Vagina (tissue), 2 donors: ENCODE results near the gene TXK.

Experiments used
- POLR2A ChIP-seq, 2 donors: fragments of 450-650 bp; IDR thresholded peaks; one replicate each; pipeline ENCODE4 v1.6.1; 2017; ENCODE audit warnings: antibody characterized with exemption in 2 of 2, mild to moderate bottlenecking in 2 of 2, moderate library complexity in 2 of 2
- POLR2AphosphoS5 ChIP-seq, 2 donors: sonication (generic); formaldehyde crosslinking; IDR thresholded peaks; one replicate each; pipeline ENCODE4 v1.9.0; 2017; ENCODE audit warnings: antibody characterized with exemption in 2 of 2, mild to moderate bottlenecking in 2 of 2, low read depth in 1 of 2; ENCODE audit not compliant: insufficient read depth in 1 of 2
- TF ChIP-seq, protein P1 (sequence below), 3 experiments: fragments of 450-650 bp in 2 of 3; fragments of 200-600 bp in 1 of 3; sonication (generic) in 1 of 3; IDR thresholded peaks; one replicate each; pipeline ENCODE4 v1.5.1; 2017 to 2019; ENCODE audit warnings: antibody characterized with exemption in 3 of 3, mild to moderate bottlenecking in 2 of 3, moderate library complexity in 2 of 3

DNA sequence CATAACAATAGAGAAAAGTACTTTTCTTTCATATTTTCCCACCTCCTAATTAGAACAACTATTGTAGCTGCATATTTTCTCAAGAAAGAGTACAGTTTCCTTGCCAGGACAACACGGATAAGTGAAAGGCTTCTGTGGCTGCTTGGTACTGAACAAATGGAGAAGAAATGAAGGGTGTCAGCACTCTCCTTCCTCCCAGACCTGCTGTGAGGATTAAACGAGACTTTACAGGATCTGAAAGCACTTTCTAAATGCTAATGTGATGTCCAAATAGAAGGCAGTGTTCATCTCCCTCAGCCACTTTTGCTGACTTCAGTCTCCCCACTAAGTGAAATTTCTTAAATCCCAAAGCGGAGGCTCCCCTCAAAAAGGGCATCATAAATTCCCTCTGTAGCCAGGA, 103.6 kb downstream of the TXK start:
- TF ChIP-seq POLR2A (IDR thresholded peaks at IDR 0.05) = no peak
- TF ChIP-seq, protein P1, sequence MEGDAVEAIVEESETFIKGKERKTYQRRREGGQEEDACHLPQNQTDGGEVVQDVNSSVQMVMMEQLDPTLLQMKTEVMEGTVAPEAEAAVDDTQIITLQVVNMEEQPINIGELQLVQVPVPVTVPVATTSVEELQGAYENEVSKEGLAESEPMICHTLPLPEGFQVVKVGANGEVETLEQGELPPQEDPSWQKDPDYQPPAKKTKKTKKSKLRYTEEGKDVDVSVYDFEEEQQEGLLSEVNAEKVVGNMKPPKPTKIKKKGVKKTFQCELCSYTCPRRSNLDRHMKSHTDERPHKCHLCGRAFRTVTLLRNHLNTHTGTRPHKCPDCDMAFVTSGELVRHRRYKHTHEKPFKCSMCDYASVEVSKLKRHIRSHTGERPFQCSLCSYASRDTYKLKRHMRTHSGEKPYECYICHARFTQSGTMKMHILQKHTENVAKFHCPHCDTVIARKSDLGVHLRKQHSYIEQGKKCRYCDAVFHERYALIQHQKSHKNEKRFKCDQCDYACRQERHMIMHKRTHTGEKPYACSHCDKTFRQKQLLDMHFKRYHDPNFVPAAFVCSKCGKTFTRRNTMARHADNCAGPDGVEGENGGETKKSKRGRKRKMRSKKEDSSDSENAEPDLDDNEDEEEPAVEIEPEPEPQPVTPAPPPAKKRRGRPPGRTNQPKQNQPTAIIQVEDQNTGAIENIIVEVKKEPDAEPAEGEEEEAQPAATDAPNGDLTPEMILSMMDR (IDR thresholded peaks at IDR 0.05) = no peak
- TF ChIP-seq POLR2AphosphoS5 (IDR thresholded peaks at IDR 0.05; ENCODE audit: insufficient read depth in 1 of 2, low read depth in 1 of 2) = no peak
